GM23248 (cell line): Measurements from ENCODE around the gene OTOP1. TPM values are rescaled to one million over a fixed set of nuclear protein-coding genes. Genes with fewer than 3 reads are reported as not detected.

Experiments
- DNase-seq: peaks from one replicate; pipeline ENCODE4 v3.0.0-alpha.2; 2015
- H2AFZ ChIP-seq: fragments of 200-600 bp; sonication (generic); 2 replicates; pipeline ENCODE4 v1.6.1; 2016; ENCODE audit warnings: antibody characterized with exemption
- H3F3A ChIP-seq: fragments of 200-600 bp; sonication (generic); 2 replicates; pipeline ENCODE4 v1.6.1; 2016; ENCODE audit warnings: mild to moderate bottlenecking, antibody characterized with exemption, mixed run types; ENCODE audit not compliant: insufficient read depth
- H3K27ac ChIP-seq: fragments of 200-600 bp; sonication (generic); 2 replicates; pipeline ENCODE4 v1.5.1; 2016; ENCODE audit warnings: mild to moderate bottlenecking
- H3K27me3 ChIP-seq: fragments of 200-600 bp; sonication (generic); replicated peaks from 2 replicates; pipeline ENCODE4 v1.6.1; 2016; ENCODE audit warnings: mild to moderate bottlenecking; ENCODE audit not compliant: insufficient read depth
- H3K36me3 ChIP-seq: fragments of 200-600 bp; sonication (generic); 2 replicates; pipeline ENCODE4 v1.6.1; 2016; ENCODE audit warnings: low read depth, mild to moderate bottlenecking
- H3K4me1 ChIP-seq: fragments of 200-600 bp; sonication (generic); 2 replicates; pipeline ENCODE4 v1.6.1; 2016; ENCODE audit warnings: mild to moderate bottlenecking; ENCODE audit not compliant: insufficient read depth
- H3K4me2 ChIP-seq: fragments of 200-600 bp; sonication (generic); one replicate; pipeline ENCODE4 v1.6.1; 2016; ENCODE audit warnings: mild to moderate bottlenecking; ENCODE audit not compliant: unreplicated experiment
- H3K4me3 ChIP-seq: fragments of 200-600 bp; sonication (generic); 2 replicates; pipeline ENCODE4 v1.5.1; 2016; ENCODE audit warnings: mild to moderate bottlenecking
- H3K79me2 ChIP-seq: fragments of 200-600 bp; sonication (generic); 2 replicates; pipeline ENCODE4 v1.6.1; 2016; ENCODE audit warnings: mild to moderate bottlenecking; ENCODE audit not compliant: insufficient read depth
- H3K9ac ChIP-seq: fragments of 200-600 bp; sonication (generic); 2 replicates; pipeline ENCODE4 v1.6.1; 2016; ENCODE audit warnings: mild to moderate bottlenecking
- H3K9me2 ChIP-seq: fragments of 200-600 bp; sonication (generic); 2 replicates; pipeline ENCODE4 v1.6.1; 2016; ENCODE audit warnings: mixed run types, mild to moderate bottlenecking, moderate library complexity; ENCODE audit not compliant: insufficient read depth
- H3K9me3 ChIP-seq: fragments of 200-600 bp; sonication (generic); one replicate; pipeline ENCODE4 v1.6.1; 2017; ENCODE audit warnings: low read depth
- H4K20me1 ChIP-seq: fragments of 200-600 bp; sonication (generic); 2 replicates; pipeline ENCODE4 v1.6.0; 2016; ENCODE audit not compliant: insufficient read depth
- EZH2 ChIP-seq: fragments of 200-600 bp; sonication (generic); IDR thresholded peaks from 2 replicates; pipeline ENCODE4 v1.6.1; 2018; ENCODE audit warnings: antibody characterized with exemption, mild to moderate bottlenecking; ENCODE audit not compliant: insufficient read depth, poor library complexity, severe bottlenecking
- EZH2phosphoT487 ChIP-seq: fragments of 200-600 bp; sonication (generic); IDR thresholded peaks from 2 replicates; pipeline ENCODE4 v1.6.1; 2018; ENCODE audit warnings: antibody characterized with exemption, moderate library complexity, mild to moderate bottlenecking, low read depth; ENCODE audit not compliant: insufficient read depth
- WGBS, 2 experiments: methylation state at CpG; one replicate each; pipeline ENCODE4 v1.1.6; 2015 to 2017; ENCODE audit warnings: low lambda C conversion rate in 2 of 2, low coverage in 1 of 2; ENCODE audit errors: missing lambda C conversion rate in 2 of 2; 5-methylcytosine and 5-hydroxymethylcytosine counted together
- in situ Hi-C: fragments of 300-500 bp; cut with MboI; formaldehyde crosslinking; loops from 2 replicates; pipeline ENCODE4 v1.15.0; 2020
- polyA plus RNA-seq: library from polyadenylated mRNA; unstranded; fragments of >200 nt; fragmentation: Nextera tagmentation; extraction: Ambion mirVana; gene quantifications from 2 replicates; pipeline ENCODE4 v1.2.1, GENCODE V29; 2016
- total RNA-seq: library from RNA; depleted of rRNA; stranded (reverse); fragments of >200 nt; shearing (Covaris generic); gene quantifications from 2 replicates; pipeline ENCODE4 v1.2.3, GENCODE V29; 2014; rRNA removed

OTOP1 gene
- total RNA-seq = not detected in 2 replicates
- polyA plus RNA-seq = not detected in 2 replicates

GRCh38 chr4:4226606-4227438, at the start of gene OTOP1:
OTOP1 (minus strand) TSS chr4:4226929; CDS start chr4:4226864, 65 bp downstream.
- in situ Hi-C loops = no loop called here
- H2AFZ ChIP-seq = no peak within 1 kb of the TSS
- 11 to 16% methylated on average over 18 to 59 of the region's 82 CpGs for WGBS, 2 experiments
- H3K27ac ChIP-seq = no peak within 1 kb of the TSS
- H3K9me2 ChIP-seq = no peaks in the 10 kb centered on the region
- no peak for DNase-seq
- H3K36me3 ChIP-seq = no peaks in the 10 kb centered on the region
- no peaks in the 10 kb centered on the region for H3K4me1 ChIP-seq
- H3K27me3 ChIP-seq = peaks cover 15% of the 10 kb centered on the region
- TF ChIP-seq EZH2 (peak; percentile 87), EZH2phosphoT487 (no peak)
- no peak within 1 kb of the TSS for H3K9ac ChIP-seq
- no peaks in the 10 kb centered on the region for H3K79me2 ChIP-seq
- no peaks in the 10 kb centered on the region for H3F3A ChIP-seq
- no peaks in the 10 kb centered on the region for H3K9me3 ChIP-seq
- no peaks in the 10 kb centered on the region for H4K20me1 ChIP-seq
- H3K4me2 ChIP-seq = no peak within 1 kb of the TSS
- no peak within 1 kb of the TSS; the same call in 1 of the 2 replicates for H3K4me3 ChIP-seq

- Histone ChIP-seq H3K36me3 (peaks cover 15% of the 10 kb centered on the region; the same call in 1 of the 2 replicates), H3K9me2 (no peaks in the 10 kb centered on the region), H3K27me3 (no peaks in the 10 kb centered on the region), H3K4me1 (peaks cover 10% of the 10 kb centered on the region; the same call in 1 of the 2 replicates), H3K4me2 (no peak overlapping the region), H3K79me2 (no peaks in the 10 kb centered on the region), H4K20me1 (no peaks in the 10 kb centered on the region), H3K9me3 (no peaks in the 10 kb centered on the region), H3F3A (no peaks in the 10 kb centered on the region), H3K4me3 (no peak overlapping the region), H2AFZ (no peak overlapping the region), H3K9ac (no peak overlapping the region), H3K27ac (no peak overlapping the region)
- TF ChIP-seq EZH2 (no peak), EZH2phosphoT487 (no peak)
- 93 to 95% methylated on average over 14 of the region's 14 CpGs for WGBS, 2 experiments
- in situ Hi-C loops = no loop called here
- no peak for DNase-seq
These were observed 47.5 kb upstream of the OTOP1 start for GRCh38 chr4:4274226-4274625.

GRCh38 chr4:4271912-4272311, 45.2 kb upstream of the OTOP1 start:
- Histone ChIP-seq H3K9ac (no peak overlapping the region), H3K27me3 (no peaks in the 10 kb centered on the region), H3K9me3 (no peaks in the 10 kb centered on the region), H3F3A (no peaks in the 10 kb centered on the region), H3K4me2 (no peak overlapping the region), H3K27ac (no peak overlapping the region), H3K36me3 (peaks cover 6% of the 10 kb centered on the region; the same call in 1 of the 2 replicates), H3K4me3 (no peak overlapping the region), H3K4me1 (peaks cover 10% of the 10 kb centered on the region; the same call in 1 of the 2 replicates), H3K79me2 (no peaks in the 10 kb centered on the region), H3K9me2 (no peaks in the 10 kb centered on the region), H2AFZ (no peak overlapping the region), H4K20me1 (no peaks in the 10 kb centered on the region)
- in situ Hi-C loops = no loop called here
- peak; percentile 14 for DNase-seq
- 81 to 94% methylated on average over 10 of the region's 10 CpGs for WGBS, 2 experiments
- no peak for TF ChIP-seq EZH2
- no peak for TF ChIP-seq EZH2phosphoT487

- no peaks in the 10 kb centered on the region for H3K79me2 ChIP-seq
- no peak for TF ChIP-seq EZH2phosphoT487
- H3K9me3 ChIP-seq = no peaks in the 10 kb centered on the region
- 96 to 98% methylated on average over 4 of the region's 4 CpGs for WGBS, 2 experiments
- H3K9me2 ChIP-seq = no peaks in the 10 kb centered on the region
- no peak overlapping the region for H3K9ac ChIP-seq
- H3K36me3 ChIP-seq = peaks cover 6% of the 10 kb centered on the region; the same call in 1 of the 2 replicates
- H2AFZ ChIP-seq = no peak overlapping the region
- no peaks in the 10 kb centered on the region for H3F3A ChIP-seq
- H3K4me2 ChIP-seq = no peak overlapping the region
- in situ Hi-C loops = no loop called here
- no peak overlapping the region for H3K27ac ChIP-seq
- no peak overlapping the region for H3K4me3 ChIP-seq
- no peaks in the 10 kb centered on the region for H3K27me3 ChIP-seq
- DNase-seq = peak; percentile 18
- no peaks in the 10 kb centered on the region for H4K20me1 ChIP-seq
- peaks cover 10% of the 10 kb centered on the region; the same call in 1 of the 2 replicates for H3K4me1 ChIP-seq
These were observed 43.8 kb upstream of the OTOP1 start for GRCh38 chr4:4270529-4270928.
